ENCODE data around the gene ZFYVE9.

ZFYVE9 gene

GRCh38 chr1:52229494-52229893 lies 87.6 kb downstream of the ZFYVE9 start:
- Histone ChIP-seq H2AFZ (ENCODE audit: low read length) (no peak overlapping the region), H3K4me2 (ENCODE audit: low read depth, low read length, poor library complexity, severe bottlenecking) (no peak overlapping the region), H3K9me2 (replicated peaks; ENCODE audit: low read depth, low read length) (no peaks in the 10 kb centered on the region), H3K4me1 (ENCODE audit: insufficient read depth, low read length, poor library complexity, severe bottlenecking) (no peaks in the 10 kb centered on the region), H3K36me3 (ENCODE audit: insufficient read depth, low read length) (no peaks in the 10 kb centered on the region), H3K27me3 (ENCODE audit: insufficient read depth, low read length, poor library complexity, severe bottlenecking) (no peaks in the 10 kb centered on the region), H3K9ac (ENCODE audit: low read depth, low read length, poor library complexity, severe bottlenecking) (no peak overlapping the region), H3K9me3 (ENCODE audit: insufficient read depth, low read depth, low read length) (no peaks in the 10 kb centered on the region; the same call in 1 of the 2 replicates), H3K4me3 (ENCODE audit: low read length, poor library complexity, severe bottlenecking) (no peak overlapping the region), H3F3A (ENCODE audit: low read depth) (no peaks in the 10 kb centered on the region), H3K79me2 (ENCODE audit: insufficient read depth, low read length) (no peaks in the 10 kb centered on the region), H4K20me1 (ENCODE audit: insufficient read depth, low read length, poor library complexity, severe bottlenecking) (no peaks in the 10 kb centered on the region)
- TF ChIP-seq EZH2phosphoT487 (IDR thresholded peaks at IDR 0.05; ENCODE audit: borderline replicate concordance) (no peak), CTCF (conservative IDR thresholded peaks at IDR 0.05; ENCODE audit: low read length) (no peak)

- Histone ChIP-seq H3F3A (ENCODE audit: low read depth) (no peaks in the 10 kb centered on the region), H2AFZ (ENCODE audit: low read length) (no peak overlapping the region), H3K4me2 (ENCODE audit: low read depth, low read length, poor library complexity, severe bottlenecking) (no peak overlapping the region), H3K79me2 (ENCODE audit: insufficient read depth, low read length) (no peaks in the 10 kb centered on the region), H3K9ac (ENCODE audit: low read depth, low read length, poor library complexity, severe bottlenecking) (no peak overlapping the region), H3K27me3 (ENCODE audit: insufficient read depth, low read length, poor library complexity, severe bottlenecking) (no peaks in the 10 kb centered on the region), H3K9me3 (ENCODE audit: insufficient read depth, low read depth, low read length) (no peaks in the 10 kb centered on the region), H3K4me1 (ENCODE audit: insufficient read depth, low read length, poor library complexity, severe bottlenecking) (no peaks in the 10 kb centered on the region), H3K36me3 (ENCODE audit: insufficient read depth, low read length) (no peaks in the 10 kb centered on the region), H4K20me1 (ENCODE audit: insufficient read depth, low read length, poor library complexity, severe bottlenecking) (no peaks in the 10 kb centered on the region), H3K9me2 (replicated peaks; ENCODE audit: low read depth, low read length) (no peaks in the 10 kb centered on the region), H3K4me3 (ENCODE audit: low read length, poor library complexity, severe bottlenecking) (no peak overlapping the region)
- no peak for TF ChIP-seq EZH2phosphoT487 (IDR thresholded peaks at IDR 0.05; ENCODE audit: borderline replicate concordance)
- no peak for TF ChIP-seq CTCF (conservative IDR thresholded peaks at IDR 0.05; ENCODE audit: low read length)
Measured at GRCh38 chr1:52233463-52233862, 91.6 kb downstream of the ZFYVE9 start.

GRCh38 chr1:52234014-52234413 lies 92.1 kb downstream of the ZFYVE9 start:
- no peaks in the 10 kb centered on the region for H3K36me3 ChIP-seq (ENCODE audit: insufficient read depth, low read length)
- H3K9me3 ChIP-seq (ENCODE audit: insufficient read depth, low read depth, low read length), result no peaks in the 10 kb centered on the region
- H3K4me1 ChIP-seq (ENCODE audit: insufficient read depth, low read length, poor library complexity, severe bottlenecking), result no peaks in the 10 kb centered on the region
- H3K9me2 ChIP-seq (replicated peaks; ENCODE audit: low read depth, low read length), result no peaks in the 10 kb centered on the region
- H3F3A ChIP-seq (ENCODE audit: low read depth), result no peaks in the 10 kb centered on the region
- H3K27me3 ChIP-seq (ENCODE audit: insufficient read depth, low read length, poor library complexity, severe bottlenecking), result no peaks in the 10 kb centered on the region
- no peaks in the 10 kb centered on the region for H3K79me2 ChIP-seq (ENCODE audit: insufficient read depth, low read length)
- no peak for TF ChIP-seq EZH2phosphoT487 (IDR thresholded peaks at IDR 0.05; ENCODE audit: borderline replicate concordance)
- no peak for TF ChIP-seq CTCF (conservative IDR thresholded peaks at IDR 0.05; ENCODE audit: low read length)
- H3K4me2 ChIP-seq (ENCODE audit: low read depth, low read length, poor library complexity, severe bottlenecking), result no peak overlapping the region
- H3K4me3 ChIP-seq (ENCODE audit: low read length, poor library complexity, severe bottlenecking), result no peak overlapping the region
- H2AFZ ChIP-seq (ENCODE audit: low read length), result no peak overlapping the region
- no peaks in the 10 kb centered on the region for H4K20me1 ChIP-seq (ENCODE audit: insufficient read depth, low read length, poor library complexity, severe bottlenecking)
- no peak overlapping the region for H3K9ac ChIP-seq (ENCODE audit: low read depth, low read length, poor library complexity, severe bottlenecking)

All from Loucy (cell line).